Measurements from ENCODE around the gene USHBP1.
A peak's percentile ranks its signal among the peaks of the same experiment; 100 is the strongest.
"Not testable (repeated sequence)": the region's sequence is repeated elsewhere in the genome, so short reads cannot be mapped to it uniquely, and the experiment has no call there.

The USHBP1 gene

GRCh38 chr19:17264641-17264979 is at the start of gene USHBP1:
TSS of gene USHBP1 (minus strand) at chr19:17264745. CDS start at chr19:17264299, 446 bp downstream.
- no peak for DNase-seq

- DNase-seq, result no peak
Measured at GRCh38 chr19:17314007-17314593, 49.6 kb upstream of the USHBP1 start.

GRCh38 chr19:17312189-17313113 is 47.9 kb upstream of the USHBP1 start:
- DNase-seq, result no peak

GRCh38 chr19:17311455-17312188 is 47.1 kb upstream of the USHBP1 start:
- no peak for DNase-seq

GRCh38 chr19:17309965-17310461 is 45.5 kb upstream of the USHBP1 start:
- DNase-seq, result no peak

GRCh38 chr19:17309198-17309964 is 44.8 kb upstream of the USHBP1 start, which contains the start of gene DDA1:
TSS of gene DDA1 (plus strand) at chr19:17309563. CDS start at chr19:17309655, 92 bp downstream.
- peak; percentile 99 for DNase-seq

GRCh38 chr19:17307876-17308377 is 43.4 kb upstream of the USHBP1 start:
- no peak for DNase-seq

GRCh38 chr19:17306285-17306714 is 41.8 kb upstream of the USHBP1 start:
- DNase-seq, result no peak

GRCh38 chr19:17305517-17306284 is 41.2 kb upstream of the USHBP1 start, which contains the start of gene MRPL34:
TSS of gene MRPL34 (plus strand) at chr19:17305872. CDS start at chr19:17305893, 21 bp downstream.
- peak; percentile 89 to 93 for DNase-seq

GRCh38 chr19:17305216-17305516 is 40.6 kb upstream of the USHBP1 start:
- DNase-seq, result no peak

- no peak for DNase-seq
Measured at GRCh38 chr19:17304386-17305215, 40.1 kb upstream of the USHBP1 start.

- no peak for DNase-seq
Measured at GRCh38 chr19:17303940-17304267, 39.4 kb upstream of the USHBP1 start.

- peak; percentile 91 to 92 for DNase-seq
Measured at GRCh38 chr19:17303167-17303939, 38.8 kb upstream of the USHBP1 start, which contains the start of gene ABHD8. TSS of gene ABHD8 (minus strand) at chr19:17303425. CDS start at chr19:17301616, 1,809 bp downstream.

- DNase-seq, result peak; percentile 37
Measured at GRCh38 chr19:17302391-17303166, 38.0 kb upstream of the USHBP1 start.

GRCh38 chr19:17300992-17301619 is 36.6 kb upstream of the USHBP1 start:
- DNase-seq, result no peak

GRCh38 chr19:17296976-17297375 is 32.4 kb upstream of the USHBP1 start:
- DNase-seq, result no peak

GRCh38 chr19:17296273-17296672 is 31.7 kb upstream of the USHBP1 start:
- no peak for DNase-seq

GRCh38 chr19:17295551-17295950 is 31.0 kb upstream of the USHBP1 start:
- not testable (repeated sequence) for DNase-seq
